Stromal cell of bone marrow (primary cell): ENCODE results near the gene FBXO48.
"Not testable (repeated sequence)": the region's sequence is repeated elsewhere in the genome, so short reads cannot be mapped to it uniquely, and the experiment has no call there.

ENCODE experiments used
- DNase-seq: peaks from one replicate; pipeline ENCODE4 v3.0.0-alpha.2; 2012; ENCODE audit warnings: low read depth

The FBXO48 gene

GRCh38 chr2:68471385-68471784, 4.3 kb upstream of the FBXO48 start:
- DNase-seq, result no peak

- DNase-seq, result no peak
Measured at GRCh38 chr2:68469935-68470334, 2.8 kb upstream of the FBXO48 start.

- no peak for DNase-seq
Measured at GRCh38 chr2:68468801-68469200, 1.7 kb upstream of the FBXO48 start.

GRCh38 chr2:68466778-68467076, 367 bp downstream of the FBXO48 start:
- DNase-seq, result no peak

GRCh38 chr2:68466361-68466777, 725 bp downstream of the FBXO48 start:
- DNase-seq, result no peak

- DNase-seq, result no peak
Measured at GRCh38 chr2:68465081-68465916, 1.8 kb downstream of the FBXO48 start.

- DNase-seq, result no peak
Measured at GRCh38 chr2:68464651-68465050, 2.4 kb downstream of the FBXO48 start.

GRCh38 chr2:68463287-68463877, 3.7 kb downstream of the FBXO48 start:
- no peak for DNase-seq

GRCh38 chr2:68458981-68459380, 8.1 kb downstream of the FBXO48 start:
- no peak for DNase-seq

- no peak for DNase-seq
Measured at GRCh38 chr2:68456198-68456597, 10.9 kb downstream of the FBXO48 start.

- DNase-seq, result no peak
Measured at GRCh38 chr2:68454719-68455118, 12.4 kb downstream of the FBXO48 start.

- DNase-seq, result no peak
Measured at GRCh38 chr2:68453761-68454360, 13.2 kb downstream of the FBXO48 start.

GRCh38 chr2:68452158-68452900, 14.8 kb downstream of the FBXO48 start:
- DNase-seq, result no peak

GRCh38 chr2:68448671-68449653, 18.1 kb downstream of the FBXO48 start:
- no peak for DNase-seq

GRCh38 chr2:68447118-68447517, 20.0 kb downstream of the FBXO48 start:
- no peak for DNase-seq

GRCh38 chr2:68446425-68446824, 20.7 kb downstream of the FBXO48 start:
- DNase-seq, result not testable (repeated sequence)

- no peak for DNase-seq
Measured at GRCh38 chr2:68441994-68442322, 25.1 kb downstream of the FBXO48 start.

- DNase-seq, result peak; percentile 81
Measured at GRCh38 chr2:68441179-68441993, 25.7 kb downstream of the FBXO48 start.

GRCh38 chr2:68438455-68439303, 28.4 kb downstream of the FBXO48 start:
- no peak for DNase-seq

- no peak for DNase-seq
Measured at GRCh38 chr2:68436270-68436669, 30.8 kb downstream of the FBXO48 start.
